Naive thymus-derived CD8-positive, alpha-beta T cell (primary cell): ENCODE results near the gene IGHMBP2. TPM values are rescaled to one million over a fixed set of nuclear protein-coding genes. Genes with fewer than 3 reads are reported as not detected.

Source experiments
- ATAC-seq, 2 donors: fragments of 150-1000 bp; cut with Tn5 transposase in 1 of 2; sonication (Bioruptor Pico), chemical (Tn5 transposase) in 1 of 2; 1 replicate in 1 of 2; 2 replicates in 1 of 2; pipeline ENCODE4 v1.10.0; 2021; ENCODE audit warnings: mild to moderate bottlenecking in 2 of 2, moderate library complexity in 2 of 2
- POLR2A ChIA-PET: fragments of 350-600 bp; sonication (Branson Sonifier 250); formaldehyde crosslinking; loops from one replicate; lab custom pipeline; 2021; ENCODE audit warnings: antibody characterized with exemption; lab: Charles Lee
- DNase-seq, 10 donors: peaks; one replicate each; pipeline versions ENCODE4 v3.0.0 to v3.0.0-alpha.2; 2020 to 2022
- H3K27ac Mint-ChIP-seq, 10 donors: one replicate each; pipeline ENCODE4 v1.8.0; 2020 to 2022; ENCODE audit warnings: mild to moderate bottlenecking in 10 of 10, mixed read lengths in 10 of 10, moderate library complexity in 4 of 10, inconsistent platforms in 1 of 10
- H3K27me3 Mint-ChIP-seq, 5 donors: one replicate each; pipeline ENCODE4 v1.8.0; 2021 to 2022; ENCODE audit warnings: mixed read lengths in 5 of 5
- H3K36me3 Mint-ChIP-seq, 3 donors: one replicate each; pipeline ENCODE4 v1.8.0; 2020 to 2022; ENCODE audit warnings: mixed read lengths in 3 of 3, mild to moderate bottlenecking in 2 of 3, inconsistent platforms in 1 of 3
- H3K4me1 Mint-ChIP-seq, 4 donors: one replicate each; pipeline ENCODE4 v1.8.0; 2021 to 2022; ENCODE audit warnings: mixed read lengths in 4 of 4
- H3K4me3 Mint-ChIP-seq, 10 donors: one replicate each; pipeline ENCODE4 v1.8.0; 2020 to 2022; ENCODE audit warnings: mild to moderate bottlenecking in 10 of 10, mixed read lengths in 10 of 10, moderate library complexity in 6 of 10, inconsistent platforms in 1 of 10
- H3K9me3 Mint-ChIP-seq, 9 donors: one replicate each; pipeline ENCODE4 v1.8.0; 2020 to 2022; ENCODE audit warnings: mixed read lengths in 9 of 9, mild to moderate bottlenecking in 3 of 9, inconsistent platforms in 1 of 9, moderate library complexity in 1 of 9
- polyA plus RNA-seq, 3 donors: library from polyadenylated mRNA; unstranded; fragments of 300-500 nt; fragmentation: Illumina TruSeq; gene quantifications; one replicate each; pipeline ENCODE4 v1.2.3, GENCODE V29; 2021
- total RNA-seq, 8 experiments: library from RNA in 2 of 8; stranded (reverse) in 2 of 8; gene quantifications; one replicate each; pipeline ENCODE4 v1.2.3 and lab custom pipeline; 2021 to 2026

Gene IGHMBP2
- total and polyA plus RNA-seq, 5 experiments from 2014 or later: 5.1 to 32.5 (median 10.5) TPM

DNA sequence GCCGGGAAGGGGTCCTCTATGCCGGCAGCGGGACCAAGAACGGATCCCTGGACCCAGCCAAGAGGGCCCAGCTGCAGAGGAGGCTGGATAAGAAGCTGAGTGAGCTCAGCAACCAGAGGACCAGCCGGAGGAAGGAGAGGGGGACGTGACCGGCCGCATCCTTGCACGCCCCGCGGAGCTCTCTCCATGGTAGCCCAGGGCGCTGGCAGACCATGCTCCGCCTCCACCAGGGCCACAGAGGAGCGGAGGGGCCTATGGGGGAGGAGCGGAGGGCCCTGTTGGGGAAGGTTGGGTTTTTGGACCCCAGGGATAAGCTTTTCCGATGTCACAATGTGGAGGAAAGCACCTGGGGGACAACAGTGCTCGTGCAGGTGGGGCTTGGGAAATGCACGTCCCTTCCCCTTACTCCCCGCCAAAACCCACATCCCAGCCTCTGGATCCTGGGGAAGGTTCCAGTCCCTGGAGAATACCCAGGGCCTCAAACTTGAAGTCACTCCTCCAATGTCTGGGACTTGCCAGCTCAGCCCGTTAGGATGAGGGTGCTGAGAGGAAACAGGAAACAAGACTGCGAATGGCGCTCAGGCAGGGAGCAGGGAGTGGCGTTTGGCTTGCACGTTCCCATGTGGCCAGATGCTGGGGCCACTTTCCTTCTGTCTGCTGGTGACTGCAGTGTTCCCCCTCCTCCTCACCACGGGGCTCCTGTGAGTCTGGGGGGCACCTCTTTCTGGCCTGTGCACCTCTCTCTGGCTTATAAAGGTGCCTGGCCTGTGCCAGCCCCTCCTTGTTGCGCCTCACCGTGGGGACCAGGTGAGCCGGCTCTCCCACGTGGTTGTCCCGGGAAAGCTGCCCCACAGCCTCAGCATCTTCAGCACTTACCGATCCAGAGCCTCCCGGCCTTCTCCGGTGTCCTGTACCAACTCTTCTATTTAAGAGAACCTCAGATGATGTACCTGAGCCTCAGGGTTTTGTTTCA is 36.2 kb downstream of the IGHMBP2 start:
- H3K27me3 Mint-ChIP-seq: no peaks in the 10 kb centered on the region
- H3K4me3 Mint-ChIP-seq: no peak overlapping the region
- POLR2A ChIA-PET: no interaction called here
- H3K9me3 Mint-ChIP-seq: no peaks in the 10 kb centered on the region
- no peak for DNase-seq
- no peaks in the 10 kb centered on the region for H3K4me1 Mint-ChIP-seq
- ATAC-seq: no peak
- H3K36me3 Mint-ChIP-seq: peaks cover 0 to 37% (median 5%) of the 10 kb centered on the region in 3 donors
- no peak overlapping the region for H3K27ac Mint-ChIP-seq

DNA sequence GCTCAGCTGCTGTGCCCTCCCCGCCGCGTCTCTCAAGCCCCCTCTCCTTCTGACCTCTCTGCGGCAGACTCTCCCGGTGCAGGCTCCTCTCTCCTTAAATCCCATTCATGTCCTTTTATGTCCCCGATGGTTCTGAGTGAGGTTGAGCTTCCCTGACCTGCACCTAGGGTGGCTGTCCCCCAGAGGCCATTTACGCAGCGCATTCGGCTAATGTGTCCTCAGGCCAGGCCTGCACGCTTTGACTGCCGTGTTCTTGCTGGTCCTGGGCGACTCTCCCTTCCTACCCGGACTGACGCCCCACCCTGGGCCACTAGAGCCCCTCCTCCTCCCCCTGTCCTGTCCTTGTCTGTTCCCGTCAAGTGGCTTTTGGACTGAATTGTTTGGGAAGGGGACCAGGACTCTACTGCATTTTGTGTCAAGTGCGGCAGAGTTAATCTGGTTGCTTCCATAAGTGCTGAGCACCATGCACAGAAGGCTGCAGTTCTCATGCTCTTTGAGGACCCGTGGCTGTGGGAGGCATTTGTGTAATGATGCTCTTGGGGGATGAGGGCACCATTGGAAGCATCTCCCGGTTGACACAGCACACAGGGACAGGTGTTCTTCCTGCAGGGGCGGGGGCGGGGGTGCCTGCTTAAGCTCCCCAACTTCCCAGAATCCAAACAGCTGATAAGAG is 37.1 kb downstream of the IGHMBP2 start:
- H3K4me3 Mint-ChIP-seq: no peak overlapping the region

DNA sequence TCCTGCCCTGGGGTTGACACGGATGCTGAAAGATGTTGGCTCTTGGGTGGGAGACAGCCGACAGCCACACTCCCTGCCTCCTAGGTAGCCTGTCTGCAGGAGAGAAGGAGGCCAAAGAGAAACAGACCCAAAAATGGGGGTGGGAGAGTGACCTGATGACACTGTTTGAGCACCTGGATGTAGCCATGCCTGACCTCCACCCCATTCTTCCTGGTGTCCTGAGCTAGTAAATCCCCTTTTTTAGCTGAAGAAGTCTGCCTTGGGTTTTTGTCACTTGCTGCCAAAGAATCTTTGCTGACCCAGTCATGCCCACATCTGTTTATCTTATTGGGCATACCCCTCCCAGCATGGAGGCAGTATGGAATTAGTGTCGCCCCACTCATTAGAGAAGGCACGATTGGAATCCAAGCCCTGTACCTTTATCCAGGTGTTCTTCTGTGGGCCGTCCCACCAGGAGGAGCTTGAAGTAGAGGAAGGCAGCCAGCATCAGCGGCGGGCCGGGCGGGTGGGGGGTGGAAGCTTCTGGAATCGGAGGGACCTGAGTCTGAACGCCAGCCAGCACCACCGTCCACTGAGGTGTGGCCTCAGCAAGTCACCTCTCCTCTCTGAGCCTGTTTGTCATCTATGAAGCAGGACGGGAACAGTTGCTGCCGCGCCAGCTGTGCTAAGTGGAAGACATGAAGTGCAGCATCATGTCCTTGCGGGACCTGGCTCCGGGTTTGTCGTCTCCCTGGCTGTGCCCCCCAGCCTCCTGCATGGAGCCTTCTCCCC is 37.8 kb downstream of the IGHMBP2 start:
- DNase-seq (no peak), ATAC-seq (no peak)
- Mint-ChIP-seq H3K27ac (peak overlapping the region in 3 of 10 donors; percentile 15 to 61 (median 34)), H3K9me3 (no peaks in the 10 kb centered on the region), H3K4me3 (no peak overlapping the region), H3K4me1 (no peaks in the 10 kb centered on the region), H3K27me3 (no peaks in the 10 kb centered on the region), H3K36me3 (peaks cover 0 to 27% (median 5%) of the 10 kb centered on the region in 3 donors)
- POLR2A ChIA-PET: interaction anchor here (0.6 kb wide), 1 partner anchor 364 kb away, joined by 4 read pairs; no protein-coding TSS in a partner anchor

More for the DNA sequence above, 37.1 kb downstream of the IGHMBP2 start:
- Mint-ChIP-seq H3K4me1 (no peaks in the 10 kb centered on the region), H3K27ac (peak overlapping the region in 1 of 10 donors; percentile 36), H3K36me3 (peaks cover 0 to 33% (median 5%) of the 10 kb centered on the region in 3 donors), H3K27me3 (no peaks in the 10 kb centered on the region), H3K9me3 (no peaks in the 10 kb centered on the region)
- DNase-seq: no peak
- ATAC-seq: no peak
- POLR2A ChIA-PET: no interaction called here

DNA sequence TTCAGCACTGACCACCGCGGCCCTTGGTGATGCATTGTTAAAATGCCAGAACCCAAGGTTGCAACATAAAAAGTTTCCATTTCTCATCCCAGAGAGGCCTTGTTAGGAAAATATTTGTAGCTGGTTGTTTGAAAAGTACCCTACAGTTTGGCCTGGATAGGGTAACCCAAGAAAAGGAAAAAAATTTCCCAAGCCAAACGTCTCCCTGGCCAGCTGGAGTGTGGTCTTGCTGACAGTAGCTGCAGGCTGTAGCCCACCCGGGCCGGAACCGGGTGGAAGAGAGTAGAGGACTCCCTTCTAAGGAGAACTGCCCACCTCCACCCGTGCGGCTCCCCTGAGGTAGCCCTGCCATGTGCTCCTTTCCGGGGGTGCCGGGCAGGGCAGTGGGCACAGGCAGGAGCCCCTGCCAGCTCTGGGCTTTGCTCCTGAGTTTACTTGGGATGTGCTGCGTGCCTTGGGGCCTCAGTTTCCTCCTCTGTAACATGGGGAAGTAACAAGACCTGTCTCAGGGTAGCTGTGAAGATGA is 38.5 kb downstream of the IGHMBP2 start:
- no peak overlapping the region for H3K4me3 Mint-ChIP-seq
- H3K27ac Mint-ChIP-seq: peak overlapping the region in 2 of 10 donors; percentile 15 to 61
- ATAC-seq: no peak
- H3K27me3 Mint-ChIP-seq: no peaks in the 10 kb centered on the region
- POLR2A ChIA-PET: interaction anchor here (0.6 kb wide), 1 partner anchor 364 kb away, joined by 4 read pairs; no protein-coding TSS in a partner anchor
- H3K9me3 Mint-ChIP-seq: no peaks in the 10 kb centered on the region
- H3K4me1 Mint-ChIP-seq: no peaks in the 10 kb centered on the region
- DNase-seq: no peak
- peaks cover 0 to 21% (median 5%) of the 10 kb centered on the region in 3 donors for H3K36me3 Mint-ChIP-seq

DNA sequence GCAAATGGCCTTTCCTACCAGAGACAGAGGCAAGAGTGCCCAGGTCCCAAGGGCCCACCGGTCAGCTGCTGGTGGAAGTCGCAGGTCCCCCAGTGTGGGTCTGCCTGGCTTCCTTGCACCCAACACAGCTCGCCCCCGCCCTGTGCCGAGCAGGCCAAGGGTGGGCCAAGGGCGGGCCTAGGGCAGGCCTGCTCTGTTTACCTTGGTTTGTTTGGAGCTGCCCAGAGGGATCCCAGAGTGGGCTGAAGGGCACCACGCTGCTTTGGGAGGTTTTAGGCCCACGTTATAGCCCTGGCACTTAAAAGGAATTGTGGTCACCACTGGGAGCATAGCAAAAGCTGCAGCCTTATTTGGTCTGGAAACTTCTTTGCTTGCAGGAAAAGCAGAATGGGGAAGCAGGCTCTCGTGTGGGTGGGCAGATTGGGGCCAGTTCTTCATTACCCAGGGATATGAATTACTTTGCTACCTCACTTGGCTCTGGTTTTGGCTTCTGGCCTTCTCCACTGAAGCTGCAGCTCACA is 39.1 kb downstream of the IGHMBP2 start:
- DNase-seq: no peak

DNA sequence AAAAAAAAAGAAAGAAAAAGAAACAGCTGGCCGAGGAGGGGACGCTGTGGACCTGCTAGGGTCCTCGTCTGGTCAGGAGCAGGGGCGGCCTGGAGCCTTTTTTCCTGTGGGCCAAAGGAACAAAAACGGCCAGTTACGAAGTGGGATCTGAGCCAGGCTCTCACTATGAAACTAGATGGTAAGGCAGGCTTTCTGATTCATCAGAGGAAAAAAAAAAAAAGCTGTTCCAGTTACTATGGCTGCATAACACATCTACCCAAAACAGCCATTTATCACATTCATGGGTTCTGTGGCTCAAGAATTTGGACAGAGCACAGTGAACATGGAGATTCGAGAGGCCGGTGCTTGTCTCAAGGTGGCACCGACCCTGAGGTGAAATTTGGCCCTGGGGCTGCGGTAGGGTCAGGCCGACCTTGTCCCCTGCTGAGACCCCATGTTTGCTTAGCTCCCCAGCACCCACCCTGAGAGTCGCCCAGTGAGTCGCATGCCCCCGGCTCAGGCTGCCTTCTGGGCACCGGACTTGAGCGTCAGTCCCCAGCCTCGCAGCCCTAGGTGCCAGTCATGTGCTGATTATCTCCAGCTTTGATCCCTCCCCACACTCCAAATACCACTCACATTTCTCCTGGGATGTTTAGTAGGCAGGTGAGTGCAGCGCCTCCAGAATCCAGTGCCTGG is 42.9 kb downstream of the IGHMBP2 start:
- no peak overlapping the region for H3K27ac Mint-ChIP-seq

More for the DNA sequence above, 39.1 kb downstream of the IGHMBP2 start:
- H3K9me3 Mint-ChIP-seq: no peaks in the 10 kb centered on the region
- ATAC-seq: no peak
- POLR2A ChIA-PET: no interaction called here
- peak overlapping the region in 2 of 10 donors; percentile 27 to 36 for H3K27ac Mint-ChIP-seq
- no peak overlapping the region for H3K4me3 Mint-ChIP-seq
- H3K27me3 Mint-ChIP-seq: no peaks in the 10 kb centered on the region
- H3K36me3 Mint-ChIP-seq: peaks cover 0 to 16% (median 5%) of the 10 kb centered on the region in 3 donors
- no peaks in the 10 kb centered on the region for H3K4me1 Mint-ChIP-seq

DNA sequence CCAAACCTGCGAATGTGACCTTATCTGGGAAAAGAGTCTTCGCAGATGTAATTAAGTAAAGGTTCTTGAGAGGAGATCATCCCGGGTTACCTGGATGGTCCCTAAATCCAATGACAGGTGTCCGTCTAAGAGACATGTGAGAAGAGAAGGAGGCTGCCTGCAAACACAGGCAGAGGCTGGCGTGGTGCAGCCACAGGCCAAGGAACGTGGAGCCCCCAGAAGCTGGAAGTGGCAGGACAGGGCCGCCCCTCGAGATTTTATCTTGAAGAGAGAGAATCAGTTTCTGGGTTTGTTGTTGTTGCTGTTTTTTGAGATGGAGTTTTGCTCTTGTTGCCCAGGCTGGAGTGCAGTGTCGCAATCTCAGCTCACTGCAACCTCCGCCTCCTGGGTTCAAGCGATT is 43.5 kb downstream of the IGHMBP2 start:
- ATAC-seq: no peak
- Mint-ChIP-seq H3K36me3 (no peaks in the 10 kb centered on the region), H3K4me1 (peaks cover 0 to 2% (median 0%) of the 10 kb centered on the region in 4 donors), H3K27ac (no peak overlapping the region), H3K27me3 (no peaks in the 10 kb centered on the region), H3K9me3 (no peaks in the 10 kb centered on the region), H3K4me3 (no peak overlapping the region)
- no peak for DNase-seq
- POLR2A ChIA-PET: no interaction called here

More for the DNA sequence above, 42.9 kb downstream of the IGHMBP2 start:
- no peaks in the 10 kb centered on the region for H3K9me3 Mint-ChIP-seq
- H3K27me3 Mint-ChIP-seq: no peaks in the 10 kb centered on the region
- no peak for DNase-seq
- no peak overlapping the region for H3K4me3 Mint-ChIP-seq
- H3K36me3 Mint-ChIP-seq: no peaks in the 10 kb centered on the region
- H3K4me1 Mint-ChIP-seq: peaks cover 0 to 2% (median 0%) of the 10 kb centered on the region in 4 donors
- POLR2A ChIA-PET: no interaction called here
- ATAC-seq: no peak

DNA sequence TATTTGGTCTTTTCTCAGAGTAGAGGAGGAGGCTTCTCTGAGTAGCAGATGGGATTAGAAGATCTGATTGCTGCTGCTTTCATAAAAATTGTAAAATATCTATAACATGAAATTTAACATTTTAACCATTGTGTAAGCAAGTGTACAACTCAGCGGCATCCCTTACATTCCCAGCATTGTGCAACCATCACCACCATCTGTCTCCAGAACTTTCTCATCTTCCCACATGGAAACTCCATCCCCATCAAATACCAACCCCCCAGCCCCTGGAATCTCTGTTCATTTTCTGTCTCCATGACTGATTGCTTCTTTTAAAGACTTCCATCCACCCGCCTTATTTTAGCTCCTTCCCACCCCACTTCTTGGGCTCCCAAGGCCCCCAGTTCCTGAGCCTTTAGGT is 44.8 kb downstream of the IGHMBP2 start:
- POLR2A ChIA-PET: no interaction called here
- H3K36me3 Mint-ChIP-seq: no peaks in the 10 kb centered on the region
- ATAC-seq: no peak
- no peaks in the 10 kb centered on the region for H3K9me3 Mint-ChIP-seq
- H3K4me1 Mint-ChIP-seq: peaks cover 0 to 2% (median 0%) of the 10 kb centered on the region in 4 donors
- H3K27me3 Mint-ChIP-seq: no peaks in the 10 kb centered on the region
- DNase-seq: no peak
- no peak overlapping the region for H3K27ac Mint-ChIP-seq
- H3K4me3 Mint-ChIP-seq: no peak overlapping the region

DNA sequence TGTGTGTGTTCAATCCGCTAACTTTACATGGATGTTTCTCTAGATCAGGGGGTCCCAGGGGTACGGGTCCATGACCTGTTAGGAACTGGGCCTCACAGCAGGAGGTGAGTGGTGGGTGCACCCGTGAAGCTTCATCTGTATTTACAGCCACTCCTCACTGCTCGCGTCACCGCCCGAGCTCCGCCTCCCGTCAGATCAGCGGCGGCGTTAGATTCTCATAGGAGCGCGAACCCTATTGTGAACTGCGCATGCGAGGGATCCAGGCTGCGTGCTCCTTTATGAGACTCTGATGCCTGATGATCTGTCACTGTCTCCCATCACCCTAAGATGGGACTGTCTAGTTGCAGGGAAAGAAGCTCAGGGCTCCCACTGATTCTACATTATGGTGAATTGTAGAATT is 45.2 kb downstream of the IGHMBP2 start:
- DNase-seq (no peak), ATAC-seq (no peak)
- Mint-ChIP-seq H3K9me3 (no peaks in the 10 kb centered on the region), H3K36me3 (no peaks in the 10 kb centered on the region), H3K4me3 (no peak overlapping the region), H3K27ac (no peak overlapping the region), H3K27me3 (no peaks in the 10 kb centered on the region), H3K4me1 (peaks cover 0 to 2% (median 0%) of the 10 kb centered on the region in 4 donors)
- POLR2A ChIA-PET: no interaction called here

DNA sequence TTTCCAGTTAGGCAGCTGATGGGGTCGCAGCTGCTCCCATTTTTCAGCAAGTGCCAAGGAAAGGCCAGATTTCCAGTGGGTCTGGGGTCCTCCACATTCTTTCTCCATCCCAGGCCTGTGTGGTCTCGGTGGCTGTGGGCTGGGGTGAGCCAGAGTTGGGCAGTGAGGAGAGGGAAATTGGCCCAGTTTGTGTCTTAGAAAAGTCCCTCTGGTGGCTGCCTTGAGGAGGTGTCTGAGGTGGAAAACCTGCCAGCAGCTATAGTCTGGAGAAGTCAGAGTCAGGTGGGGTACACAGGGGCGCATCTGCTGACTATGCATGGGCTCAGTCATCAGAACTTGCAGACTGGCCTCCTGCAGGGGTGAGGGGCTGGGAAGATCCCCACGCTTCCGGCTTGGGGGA is 46.6 kb downstream of the IGHMBP2 start:
- H3K9me3 Mint-ChIP-seq: no peaks in the 10 kb centered on the region

DNA sequence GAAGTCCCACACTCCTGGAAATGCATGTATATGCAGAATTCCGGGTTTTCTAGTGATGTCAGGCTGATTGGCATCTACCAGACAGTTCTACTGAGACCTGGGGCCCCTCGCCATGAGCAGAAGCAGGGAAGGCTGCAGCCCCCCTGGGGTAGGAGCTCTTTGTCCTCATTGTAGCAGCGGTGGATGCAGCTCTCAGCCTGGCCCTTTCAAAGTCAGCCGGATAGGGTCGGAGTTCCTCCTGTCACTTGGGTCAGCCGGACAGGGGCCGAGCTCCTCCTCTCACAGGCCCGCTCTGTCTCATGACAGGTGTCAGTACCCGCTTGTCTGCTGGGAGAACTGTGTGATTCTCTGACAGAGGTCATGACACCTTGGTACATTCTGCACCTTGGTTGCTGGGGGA is 47.1 kb downstream of the IGHMBP2 start:
- Mint-ChIP-seq H3K4me3 (no peak overlapping the region), H3K4me1 (peaks cover 5 to 7% (median 6%) of the 10 kb centered on the region in 4 donors), H3K27ac (peak overlapping the region in 1 of 10 donors; percentile 7), H3K9me3 (no peaks in the 10 kb centered on the region), H3K27me3 (no peaks in the 10 kb centered on the region), H3K36me3 (no peaks in the 10 kb centered on the region)
- POLR2A ChIA-PET: no interaction called here
- ATAC-seq (no peak), DNase-seq (no peak)

More for the DNA sequence above, 46.6 kb downstream of the IGHMBP2 start:
- DNase-seq (no peak), ATAC-seq (no peak)
- Mint-ChIP-seq H3K36me3 (no peaks in the 10 kb centered on the region), H3K27me3 (no peaks in the 10 kb centered on the region), H3K4me1 (peaks cover under 1 to 4% (median 2%) of the 10 kb centered on the region in 4 donors), H3K4me3 (no peak overlapping the region), H3K27ac (no peak overlapping the region)
- POLR2A ChIA-PET: no interaction called here
